ENCODE measurements around the gene FAM168A.

GRCh38 chr11:73520353-73521061, 77.4 kb downstream of the FAM168A start:
- TF ChIP-seq, protein P1, sequence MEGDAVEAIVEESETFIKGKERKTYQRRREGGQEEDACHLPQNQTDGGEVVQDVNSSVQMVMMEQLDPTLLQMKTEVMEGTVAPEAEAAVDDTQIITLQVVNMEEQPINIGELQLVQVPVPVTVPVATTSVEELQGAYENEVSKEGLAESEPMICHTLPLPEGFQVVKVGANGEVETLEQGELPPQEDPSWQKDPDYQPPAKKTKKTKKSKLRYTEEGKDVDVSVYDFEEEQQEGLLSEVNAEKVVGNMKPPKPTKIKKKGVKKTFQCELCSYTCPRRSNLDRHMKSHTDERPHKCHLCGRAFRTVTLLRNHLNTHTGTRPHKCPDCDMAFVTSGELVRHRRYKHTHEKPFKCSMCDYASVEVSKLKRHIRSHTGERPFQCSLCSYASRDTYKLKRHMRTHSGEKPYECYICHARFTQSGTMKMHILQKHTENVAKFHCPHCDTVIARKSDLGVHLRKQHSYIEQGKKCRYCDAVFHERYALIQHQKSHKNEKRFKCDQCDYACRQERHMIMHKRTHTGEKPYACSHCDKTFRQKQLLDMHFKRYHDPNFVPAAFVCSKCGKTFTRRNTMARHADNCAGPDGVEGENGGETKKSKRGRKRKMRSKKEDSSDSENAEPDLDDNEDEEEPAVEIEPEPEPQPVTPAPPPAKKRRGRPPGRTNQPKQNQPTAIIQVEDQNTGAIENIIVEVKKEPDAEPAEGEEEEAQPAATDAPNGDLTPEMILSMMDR (IDR thresholded peaks at IDR 0.05; ENCODE audit: insufficient read depth, low read length, poor library complexity, severe bottlenecking) = no peak
- no peak for TF ChIP-seq EZH2phosphoT487 (conservative IDR thresholded peaks at IDR 0.05; ENCODE audit: low read length)
